Non-pigmented ciliary epithelial cell (primary cell): ENCODE measurements around the gene DEF6.
"Not testable (repeated sequence)": the region's sequence is repeated elsewhere in the genome, so short reads cannot be mapped to it uniquely, and the experiment has no call there.

Experiments used
- DNase-seq: peaks from one replicate; pipeline ENCODE4 v3.0.0-alpha.2; 2010; ENCODE audit warnings: low read depth

DEF6 gene

DNA sequence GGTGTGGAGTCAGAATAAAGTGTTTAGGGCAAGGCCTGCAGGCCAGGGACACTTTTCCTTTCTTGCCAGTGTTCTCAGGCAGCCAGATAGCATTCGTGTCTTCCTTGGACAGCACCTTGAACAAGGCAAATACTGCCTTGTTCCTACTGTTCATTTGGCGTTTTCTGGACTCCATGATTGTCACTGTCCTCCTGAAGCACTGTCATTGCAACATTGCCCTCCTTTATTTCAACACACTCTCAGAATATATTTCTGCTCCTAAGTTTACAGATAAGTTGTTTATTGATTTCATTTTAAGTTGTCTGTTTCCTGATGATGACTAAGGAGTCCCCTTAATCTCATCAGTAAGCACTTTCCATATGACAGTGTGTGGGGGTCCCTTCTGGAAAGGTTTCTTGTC is 15.1 kb upstream of the DEF6 start:
- no peak for DNase-seq

DNA sequence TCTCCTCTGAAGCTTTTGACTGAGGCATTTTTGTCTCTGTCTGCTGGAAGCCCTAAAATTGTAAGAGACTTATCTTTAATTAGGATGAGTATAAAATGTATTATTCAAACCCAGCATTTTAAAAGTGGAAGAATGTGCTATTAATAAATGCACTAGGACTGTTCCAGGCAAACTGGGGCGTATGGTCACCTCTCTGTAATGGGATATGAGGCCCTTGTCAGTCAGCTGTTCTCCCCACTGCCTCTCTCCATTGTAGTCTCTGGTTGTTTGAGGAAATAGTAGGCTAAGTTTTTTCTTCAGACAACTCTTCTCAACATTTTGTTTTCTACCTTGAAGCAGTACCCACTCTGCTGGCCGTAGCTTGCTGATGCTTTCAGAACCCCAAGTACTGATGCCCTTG is 14.3 kb upstream of the DEF6 start:
- DNase-seq, result no peak

DNA sequence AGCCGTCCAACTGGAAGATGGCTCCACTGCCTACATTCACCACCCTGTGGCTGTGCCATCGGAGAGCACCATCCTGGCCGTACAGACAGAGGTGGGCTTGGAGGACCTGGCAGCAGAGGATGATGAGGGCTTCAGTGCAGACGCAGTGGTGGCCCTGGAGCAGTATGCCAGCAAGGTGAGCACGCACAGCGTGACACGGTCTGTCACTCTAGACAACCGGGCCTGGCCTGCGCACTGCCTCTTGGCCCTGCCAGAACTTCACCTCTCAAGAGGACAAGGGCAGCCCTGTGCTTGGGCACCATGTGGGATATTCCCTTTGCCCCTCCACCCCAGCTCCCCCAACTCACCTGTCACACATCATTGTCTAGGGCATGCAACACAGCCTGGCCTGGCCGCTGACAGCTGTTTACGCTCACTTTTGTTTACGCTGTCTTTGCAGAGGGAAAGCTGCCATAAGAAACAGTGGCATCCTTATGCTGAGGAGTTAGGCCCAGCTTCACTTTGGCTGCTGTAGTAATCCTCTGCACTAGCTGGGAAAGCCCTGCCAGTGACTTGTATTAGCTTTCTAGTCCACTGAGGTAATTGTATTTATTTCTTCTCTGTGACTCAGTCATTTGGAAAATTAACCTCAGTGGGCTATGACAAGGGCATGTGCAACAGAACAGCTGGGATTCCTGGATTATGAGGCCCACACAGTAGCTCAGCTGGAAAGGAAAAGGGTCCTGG is 9.8 kb upstream of the DEF6 start:
- peak; percentile 27 for DNase-seq

DNA sequence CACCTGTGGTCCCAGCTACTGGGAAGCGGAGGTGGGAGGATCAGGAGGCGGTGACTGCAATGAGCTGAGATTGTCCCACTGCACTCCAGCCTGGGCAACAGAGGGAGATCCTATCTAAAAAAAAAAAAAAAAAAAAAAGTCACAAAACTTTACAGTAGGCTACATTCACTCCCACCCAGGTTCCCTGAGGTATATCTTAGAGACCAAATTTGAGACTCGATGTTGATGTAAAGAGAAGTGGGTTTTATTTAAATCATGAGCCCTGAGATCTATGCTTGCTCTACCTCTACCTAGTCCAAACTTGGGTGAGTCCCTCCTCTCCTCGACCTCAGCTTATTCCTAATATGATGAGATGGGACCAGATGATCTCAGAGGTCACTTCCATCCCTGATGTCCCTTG is 8.8 kb upstream of the DEF6 start:
- DNase-seq, result no peak

DNA sequence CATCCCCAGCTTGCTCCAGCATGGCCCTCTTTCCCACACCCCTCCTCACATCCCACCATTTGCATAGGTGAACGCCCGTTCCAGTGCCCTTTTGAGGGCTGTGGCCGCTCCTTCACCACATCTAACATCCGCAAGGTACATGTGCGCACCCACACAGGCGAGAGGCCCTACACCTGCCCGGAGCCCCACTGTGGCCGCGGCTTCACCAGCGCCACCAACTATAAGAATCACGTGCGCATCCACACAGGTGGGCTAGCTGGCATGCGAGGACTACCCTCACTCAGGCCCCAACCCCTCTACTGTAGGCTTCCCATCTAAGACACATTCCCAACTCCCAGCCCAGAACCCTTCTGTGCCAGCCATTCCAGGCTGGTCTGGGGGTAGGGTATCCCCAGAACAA is 6.1 kb upstream of the DEF6 start:
- no peak for DNase-seq

DNA sequence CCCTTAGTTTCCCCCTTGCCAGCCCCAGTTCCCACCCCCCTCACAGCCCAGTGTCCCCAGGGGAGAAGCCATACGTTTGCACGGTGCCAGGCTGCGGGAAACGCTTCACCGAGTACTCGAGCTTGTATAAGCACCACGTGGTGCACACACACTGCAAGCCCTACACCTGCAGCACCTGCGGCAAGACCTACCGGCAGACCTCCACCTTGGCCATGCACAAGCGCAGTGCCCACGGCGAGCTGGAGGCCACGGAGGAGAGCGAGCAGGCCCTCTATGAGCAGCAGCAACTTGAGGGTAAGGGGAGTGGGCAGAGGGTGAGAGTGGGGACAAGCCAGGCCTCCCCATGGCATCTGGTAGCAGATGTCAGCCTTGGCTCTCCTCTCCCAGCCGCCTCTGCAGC is 5.1 kb upstream of the DEF6 start:
- DNase-seq, result no peak

DNA sequence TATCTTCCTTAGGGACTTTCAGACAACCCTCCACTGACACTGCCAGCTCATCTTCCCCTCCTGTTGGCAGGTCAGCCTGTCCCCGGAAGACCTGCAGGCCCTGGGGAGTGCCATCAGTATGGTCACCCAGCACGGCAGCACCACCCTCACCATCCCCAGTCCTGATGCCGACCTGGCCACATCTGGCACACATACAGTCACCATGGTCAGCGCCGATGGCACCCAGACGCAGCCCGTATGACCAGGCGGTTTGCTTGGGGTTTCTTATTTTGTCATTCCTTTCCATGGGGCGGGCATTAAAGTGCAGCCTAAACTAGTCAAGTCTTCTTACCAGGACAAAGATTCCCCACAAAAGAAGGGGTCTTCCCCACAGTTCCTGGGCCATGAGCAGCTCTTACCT is 3.9 kb upstream of the DEF6 start:
- no peak for DNase-seq

DNA sequence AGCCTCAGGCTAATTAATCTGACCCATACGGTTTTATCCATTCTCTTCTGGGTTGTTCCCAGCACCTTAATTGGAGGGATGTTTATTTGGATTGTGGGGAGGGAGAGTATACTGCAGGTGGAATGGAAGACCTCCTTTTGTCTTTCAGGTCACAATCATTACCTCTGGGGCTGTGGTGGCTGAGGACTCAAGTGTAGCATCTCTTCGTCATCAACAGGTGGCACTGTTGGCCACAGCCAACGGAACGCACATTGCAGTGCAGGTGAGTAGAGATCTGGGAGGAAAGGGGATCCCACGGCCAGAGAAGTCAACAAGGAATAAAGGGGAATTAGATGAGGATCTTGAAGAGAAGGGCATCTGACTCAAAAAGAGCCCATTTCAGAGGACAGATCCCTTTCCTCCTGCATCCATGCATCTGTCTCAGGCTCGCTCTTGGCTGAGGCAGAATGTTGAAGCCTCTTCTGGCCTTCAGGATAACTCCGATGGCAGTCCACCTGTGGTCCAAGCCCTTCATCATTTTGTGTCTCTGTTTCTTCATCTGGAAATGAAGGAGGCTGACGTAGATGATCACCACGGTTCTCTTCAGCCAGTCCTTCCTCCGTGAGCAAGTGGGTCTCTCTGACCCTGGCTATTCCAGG is 3.2 kb upstream of the DEF6 start:
- no peak for DNase-seq

DNA sequence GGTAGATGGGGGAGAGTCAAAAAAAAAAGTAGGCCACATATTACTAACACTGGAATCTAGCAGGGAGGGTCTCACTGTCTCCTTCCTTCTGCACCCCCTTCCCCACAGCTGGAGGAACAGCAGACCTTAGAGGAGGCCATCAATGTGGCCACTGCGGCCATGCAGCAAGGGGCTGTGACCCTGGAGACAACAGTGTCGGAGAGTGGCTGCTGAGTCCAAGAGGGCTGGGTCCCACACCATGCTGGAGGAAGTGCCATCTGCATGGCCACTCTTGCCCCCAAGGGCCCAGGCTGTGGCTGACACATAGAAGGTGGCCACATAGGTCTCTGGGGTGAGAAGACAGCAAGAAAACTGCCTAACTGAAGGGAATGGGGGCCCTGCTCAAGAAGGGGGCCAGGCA is 2.6 kb upstream of the DEF6 start:
- no peak for DNase-seq

DNA sequence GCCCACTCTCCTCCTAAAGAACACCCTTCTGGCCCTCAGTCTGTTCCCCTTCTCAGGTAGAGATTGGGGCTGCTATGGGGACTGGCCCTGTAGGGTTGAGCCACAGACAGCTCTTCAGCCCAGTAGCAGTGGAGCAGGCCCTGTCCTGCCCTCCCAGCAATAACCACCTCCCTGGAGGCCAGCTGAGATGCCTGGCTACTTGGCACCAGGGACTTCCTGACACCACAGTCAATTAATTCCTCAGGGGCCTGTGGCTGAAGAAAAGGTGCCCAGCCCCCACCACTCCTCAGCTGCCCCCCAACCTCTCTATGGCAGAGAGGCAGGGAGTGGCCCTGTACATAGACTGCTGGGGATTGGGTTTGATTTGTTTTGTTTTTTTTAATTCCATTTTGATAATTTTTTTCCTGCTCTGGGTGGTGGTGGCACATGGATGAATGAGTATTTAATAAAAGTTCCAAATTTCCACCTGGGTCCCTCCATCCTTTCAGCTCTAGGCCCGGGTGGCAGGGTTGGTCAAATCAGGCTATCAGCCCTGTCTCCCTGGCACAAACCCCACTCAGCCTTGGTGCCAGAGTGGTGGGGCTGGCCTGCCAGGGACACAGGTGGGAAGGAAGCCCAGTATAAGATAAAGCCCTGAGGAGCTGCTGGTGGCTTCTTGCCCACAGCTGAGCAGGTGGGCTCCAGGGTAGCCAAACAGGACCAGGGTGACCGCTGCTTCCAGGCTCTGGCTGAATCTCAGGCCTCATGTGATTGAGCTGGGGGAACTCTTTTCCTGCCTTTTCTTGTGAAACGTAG is 1.9 kb upstream of the DEF6 start:
- no peak for DNase-seq

DNA sequence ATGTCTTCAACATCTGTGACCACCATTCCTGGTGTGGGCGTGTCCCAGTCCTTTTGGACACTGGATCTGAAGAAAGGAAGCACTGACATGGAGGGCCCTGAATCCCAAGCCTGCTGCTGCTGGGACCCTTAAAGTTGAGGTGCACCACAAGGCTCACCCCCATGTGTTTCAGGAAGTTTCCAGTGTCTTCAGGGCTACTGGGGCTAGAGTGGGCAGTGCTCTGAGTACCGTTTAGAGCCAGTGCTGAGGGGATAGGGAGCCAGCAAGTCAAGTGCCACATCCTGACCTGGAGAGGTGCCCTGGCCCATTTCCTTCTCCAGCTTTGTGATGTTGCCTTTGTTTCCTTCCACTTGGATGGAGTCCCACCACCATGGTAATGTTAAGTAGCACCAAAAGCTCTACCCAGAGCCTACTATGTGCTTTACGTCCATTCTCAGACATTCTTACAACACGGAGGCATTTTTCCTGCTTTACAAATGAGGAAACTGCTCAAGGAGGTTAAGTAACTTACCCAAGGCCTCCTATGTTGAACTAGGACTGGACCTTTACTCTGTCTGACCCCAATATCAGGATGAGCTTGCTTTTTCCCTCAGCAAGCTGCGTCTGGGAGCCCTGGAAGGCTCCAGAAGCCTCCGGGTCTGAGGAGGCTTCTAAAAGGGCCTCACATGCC is 552 bp upstream of the DEF6 start:
- no peak for DNase-seq

DNA sequence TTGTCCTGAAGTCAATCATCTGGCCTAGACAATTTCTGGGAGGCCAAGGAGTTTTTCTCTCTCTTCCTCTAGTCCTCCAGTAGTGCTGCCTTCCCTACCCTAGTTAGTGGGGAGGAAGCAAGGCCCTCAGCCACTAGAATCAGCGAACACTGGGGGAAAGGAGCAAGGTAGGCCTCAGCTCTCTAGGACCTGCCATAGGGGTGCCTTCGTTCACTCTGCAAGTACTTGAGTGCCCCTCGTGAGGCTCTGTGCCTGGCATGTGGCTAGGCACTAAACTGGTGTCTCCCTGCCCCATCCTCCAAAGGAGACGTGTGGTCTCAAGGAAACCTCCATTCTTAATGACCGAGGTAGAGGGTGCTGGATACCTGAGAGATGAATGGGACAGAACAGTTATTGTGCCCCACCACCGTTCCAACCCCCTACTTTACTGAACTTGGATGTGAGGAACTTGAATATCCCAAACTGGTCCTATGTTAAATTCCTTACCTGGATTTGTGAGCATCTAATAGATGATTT is 1.1 kb downstream of the DEF6 start:
- no peak for DNase-seq

DNA sequence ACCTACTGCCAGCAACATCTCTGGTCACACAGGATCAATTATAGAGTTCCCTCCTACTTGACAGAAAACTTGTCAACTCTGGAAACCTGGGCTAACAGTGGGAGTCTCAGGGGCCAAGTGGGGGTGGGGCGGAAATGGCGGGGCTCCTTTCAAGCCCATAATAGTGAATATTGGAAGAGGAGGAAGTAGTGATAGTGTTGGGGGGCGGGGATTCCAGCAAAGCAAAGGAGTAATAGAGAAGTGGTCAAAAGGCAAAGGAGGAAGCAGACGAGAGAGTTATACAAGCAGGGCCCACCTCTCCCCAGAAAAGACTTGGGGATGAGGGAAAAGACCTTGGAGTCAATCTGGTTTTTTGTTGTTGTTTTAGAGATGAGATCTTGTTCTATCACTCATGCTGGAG is 2.1 kb downstream of the DEF6 start:
- no peak for DNase-seq

DNA sequence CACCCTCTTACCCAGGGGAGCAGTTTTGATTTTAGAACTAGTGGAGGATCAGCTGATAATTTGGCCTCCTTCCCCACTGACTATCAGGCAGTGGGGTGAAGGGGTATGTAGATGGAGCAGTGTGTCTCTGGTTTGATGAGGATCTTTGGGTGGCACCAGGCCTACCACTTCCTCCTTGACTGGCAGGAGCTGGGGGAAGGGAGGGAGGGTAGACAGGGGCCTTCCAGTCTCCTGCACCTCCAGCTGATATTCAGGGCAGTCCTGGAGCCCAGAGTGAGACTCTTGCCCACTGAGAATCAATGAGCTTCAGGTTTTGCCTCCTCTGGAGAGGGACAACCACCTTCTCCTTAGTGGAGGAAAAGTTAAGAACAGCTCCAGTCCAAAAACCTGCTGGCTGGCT is 3.2 kb downstream of the DEF6 start:
- DNase-seq, result no peak

DNA sequence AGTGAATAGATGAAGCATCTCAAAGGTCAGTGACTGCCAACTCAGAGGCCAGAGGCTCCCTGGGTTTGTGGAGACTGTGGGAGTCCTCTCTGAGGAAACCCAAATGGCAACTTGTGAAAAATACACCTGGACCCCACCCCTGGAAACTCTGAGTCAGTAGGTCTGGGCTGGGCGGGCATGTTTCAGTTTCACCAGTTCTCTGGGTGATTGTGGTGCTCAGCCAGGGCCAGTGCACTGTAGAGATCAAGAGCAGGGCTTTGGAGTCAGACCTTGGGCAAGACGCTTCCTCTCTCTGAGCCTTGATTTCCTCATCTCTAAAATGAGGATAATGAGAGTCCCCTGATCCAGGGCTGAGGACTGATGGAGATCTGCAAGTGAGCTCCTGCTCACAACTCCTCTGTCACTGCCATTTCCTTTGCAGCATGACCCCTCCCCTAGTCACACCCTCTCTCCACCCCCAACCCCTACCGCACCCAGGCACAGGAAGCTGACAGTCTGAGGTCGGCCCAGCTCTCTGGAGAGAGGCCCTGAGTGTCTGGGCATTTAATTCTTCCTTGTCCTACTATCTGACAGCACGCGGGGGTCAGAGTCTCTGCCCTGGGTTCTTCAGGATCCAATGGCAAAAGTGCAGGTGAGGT is 5.1 kb downstream of the DEF6 start:
- DNase-seq, result no peak

DNA sequence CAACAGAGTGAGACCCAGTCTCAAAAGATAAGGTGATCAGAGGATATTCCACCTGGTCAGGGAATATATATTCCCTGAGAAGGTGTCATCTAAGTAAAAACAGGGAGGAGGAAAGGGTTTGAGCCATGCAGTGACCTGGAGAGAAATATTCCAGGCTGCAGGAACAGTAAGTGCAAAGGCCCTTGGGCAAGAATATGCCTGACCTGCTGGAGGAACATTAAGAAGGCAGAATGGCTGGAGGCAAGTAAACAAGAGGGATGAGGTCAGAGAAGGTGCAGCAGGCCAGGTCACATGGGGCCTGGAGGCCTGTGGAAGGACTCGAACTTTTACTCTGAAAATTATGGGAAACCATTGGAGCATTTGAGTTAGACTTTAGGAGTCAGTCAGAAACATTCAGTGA is 6.7 kb downstream of the DEF6 start:
- no peak for DNase-seq

DNA sequence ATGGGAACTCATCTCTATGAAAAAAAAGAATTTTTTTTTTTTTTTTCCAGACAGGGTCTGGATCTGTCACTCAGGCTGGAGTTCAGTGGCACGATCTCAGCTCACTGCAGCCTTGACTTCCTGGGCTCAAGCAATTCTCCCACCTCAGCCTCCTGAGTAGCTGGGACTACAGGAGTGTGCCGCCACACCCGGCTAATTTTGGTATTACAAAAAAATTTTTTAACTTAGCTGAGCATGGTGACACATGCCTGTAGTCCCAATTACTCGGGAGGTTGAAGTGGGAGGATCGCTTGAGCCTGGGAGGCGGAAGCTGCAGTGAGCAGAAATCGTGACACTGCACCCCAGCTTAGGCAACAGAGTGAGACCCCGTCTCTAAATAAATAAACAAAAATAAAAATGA is 7.5 kb downstream of the DEF6 start:
- DNase-seq, result no peak

DNA sequence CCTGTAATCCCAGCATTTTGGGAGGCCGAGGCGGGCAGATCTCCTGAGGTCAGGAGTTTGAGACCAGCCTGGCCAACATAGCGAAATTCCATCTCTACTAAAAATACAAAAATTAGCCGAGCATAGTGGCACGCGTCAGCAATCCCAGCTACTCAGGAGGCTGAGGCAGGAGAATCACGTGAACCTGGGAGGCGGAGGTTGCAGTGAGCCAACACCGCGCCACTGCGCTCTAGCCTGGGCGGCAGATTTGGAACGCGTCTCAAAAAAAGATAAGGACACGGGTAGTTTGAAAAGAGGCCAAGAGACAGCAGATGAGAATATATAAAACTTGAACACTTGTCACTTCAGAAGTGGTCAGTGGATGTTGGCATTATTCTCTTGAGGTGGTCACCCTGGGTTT is 9.5 kb downstream of the DEF6 start:
- DNase-seq, result not testable (repeated sequence)

DNA sequence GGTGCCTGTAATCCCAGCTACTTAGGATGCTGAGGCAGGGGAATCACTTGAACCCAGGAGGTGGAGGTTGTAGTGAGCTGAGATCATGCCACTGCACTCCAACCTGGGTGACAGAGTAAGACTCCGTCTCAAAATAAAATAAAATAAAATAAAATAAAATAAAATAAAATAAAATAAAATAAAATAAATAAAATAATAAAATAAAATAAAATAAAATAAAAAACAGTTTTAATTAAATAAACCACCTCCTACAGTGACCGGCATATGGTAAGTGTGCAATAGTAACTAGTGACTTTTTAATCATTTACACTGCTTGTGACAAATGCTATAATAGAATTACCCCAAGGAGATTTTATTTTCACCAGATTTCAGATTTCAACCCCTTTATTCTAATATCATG is 10.9 kb downstream of the DEF6 start:
- DNase-seq, result not testable (repeated sequence)

DNA sequence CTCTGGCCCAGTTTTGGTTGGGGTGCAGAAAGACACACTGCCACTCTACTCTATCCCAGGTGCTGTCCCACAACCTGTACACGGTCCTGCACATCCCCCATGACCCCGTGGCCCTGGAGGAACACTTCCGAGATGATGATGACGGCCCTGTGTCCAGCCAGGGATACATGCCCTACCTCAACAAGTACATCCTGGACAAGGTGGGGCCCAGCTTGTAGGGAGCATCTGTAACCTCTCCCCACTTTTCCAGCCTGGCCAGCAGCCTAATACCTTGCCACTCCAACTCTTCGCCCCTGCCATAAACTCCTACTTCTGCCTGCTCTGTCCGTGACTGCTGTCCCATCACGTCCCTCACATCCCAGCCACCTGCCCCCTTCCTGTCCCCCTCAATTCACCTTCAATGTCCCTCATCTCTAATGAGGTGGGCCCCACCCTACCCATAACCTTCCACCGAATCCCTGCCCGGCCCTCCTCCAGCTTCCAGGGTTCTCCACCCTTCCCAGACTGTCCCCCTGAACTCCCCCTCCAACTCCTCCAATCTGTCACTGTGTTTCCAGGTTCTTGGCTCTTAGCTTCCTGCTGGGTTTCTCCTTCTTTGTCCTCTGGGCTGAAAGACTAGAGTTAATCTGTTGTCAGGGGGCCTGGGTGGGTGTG is 12.1 kb downstream of the DEF6 start:
- no peak for DNase-seq

DNA sequence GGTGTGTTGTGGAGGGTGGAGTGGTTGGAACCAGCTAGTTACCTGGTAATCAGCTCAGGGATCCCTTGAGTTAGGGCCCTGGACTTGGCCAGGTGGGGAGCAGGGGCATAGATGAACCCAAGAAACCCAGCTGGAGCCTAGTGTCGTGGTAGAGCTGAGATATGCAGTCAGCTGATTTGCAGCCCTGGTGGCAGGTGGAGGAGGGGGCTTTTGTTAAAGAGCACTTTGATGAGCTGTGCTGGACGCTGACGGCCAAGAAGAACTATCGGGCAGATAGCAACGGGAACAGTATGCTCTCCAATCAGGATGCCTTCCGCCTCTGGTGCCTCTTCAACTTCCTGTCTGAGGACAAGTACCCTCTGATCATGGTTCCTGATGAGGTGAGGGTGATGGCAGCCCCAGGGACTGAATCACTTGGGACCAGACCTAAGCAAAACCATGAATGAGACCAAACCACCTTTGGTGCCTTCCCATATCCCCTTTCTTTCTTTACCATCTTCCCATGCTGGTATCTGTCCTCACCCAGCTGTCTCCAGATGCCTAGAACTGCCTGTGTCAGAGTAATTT is 12.7 kb downstream of the DEF6 start:
- no peak for DNase-seq
